ENCODE data around the gene AGPAT2.

The AGPAT2 gene

DNA sequence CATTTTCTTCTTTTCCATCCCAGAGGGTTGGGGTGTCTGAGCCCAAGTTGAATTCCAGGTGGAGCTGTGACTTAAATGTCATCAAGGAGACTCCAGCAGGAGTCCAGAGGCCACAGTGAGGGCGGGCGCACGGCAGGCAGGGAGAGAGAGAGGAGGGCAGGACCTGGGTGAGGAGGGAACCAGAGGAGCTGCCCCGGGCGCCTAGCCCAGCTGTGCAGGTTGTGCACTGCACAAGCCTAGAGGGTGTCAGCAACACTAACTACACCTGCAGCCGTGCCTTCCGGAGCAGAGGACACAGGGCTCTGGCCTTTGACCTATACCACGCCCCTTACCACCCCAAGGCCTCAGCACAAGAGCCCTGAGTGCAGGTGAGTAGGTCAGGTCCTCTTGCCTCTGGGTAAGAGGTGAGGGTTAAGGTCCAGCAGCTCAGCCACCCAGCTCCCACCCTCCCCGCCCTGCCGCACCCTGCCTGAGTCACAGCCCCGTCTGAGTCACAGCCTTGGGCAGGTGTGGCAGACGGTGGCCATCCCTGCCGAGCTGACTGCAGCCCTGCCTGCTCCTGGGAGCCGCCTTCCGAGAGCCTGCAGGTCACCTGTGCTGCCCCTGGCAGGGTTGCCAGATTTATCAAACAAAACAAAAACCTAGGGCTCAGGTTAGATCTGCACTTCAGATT is 6.4 kb upstream of the AGPAT2 start:
- Histone ChIP-seq H4K91ac (ENCODE audit: low read depth, low read length) (no peak overlapping the region), H3K4me1 (ENCODE audit: control insufficient read depth in 1 of 2, insufficient read depth in 2 of 2, low read length in 2 of 2) (peaks cover 3 to 9% of the 10 kb centered on the region in 2 experiments), H3K14ac (ENCODE audit: low read length) (no peak overlapping the region), H2BK5ac (ENCODE audit: low read depth, low read length, poor library complexity) (no peak overlapping the region), H2BK12ac (ENCODE audit: low read length) (no peak overlapping the region), H2AFZ (ENCODE audit: insufficient read depth, low read length, poor library complexity) (no peak overlapping the region), H3K23ac (ENCODE audit: low read length) (no peak overlapping the region), H3K18ac (ENCODE audit: low read length) (no peak overlapping the region), H3K79me1 (ENCODE audit: low read length) (no peaks in the 10 kb centered on the region), H3K4me3 (ENCODE audit: low read depth, low read length) (no peak overlapping the region), H3K27me3 (ENCODE audit: insufficient read depth, low read length) (no peaks in the 10 kb centered on the region), H2BK120ac (ENCODE audit: insufficient read depth, low read length, poor library complexity) (no peak overlapping the region), H2AK5ac (ENCODE audit: low read length) (no peak overlapping the region), H4K8ac (ENCODE audit: low read depth, low read length) (no peak overlapping the region), H3K4me2 (ENCODE audit: low read length) (no peak overlapping the region), H3K79me2 (ENCODE audit: control insufficient read depth, insufficient read depth, low read length, poor library complexity) (no peaks in the 10 kb centered on the region), H3K4ac (ENCODE audit: low read depth, low read length) (no peak overlapping the region), H3K36me3 (ENCODE audit: control insufficient read depth in 1 of 2, insufficient read depth in 2 of 2, low read length in 2 of 2) (no peaks in the 10 kb centered on the region), H3K27ac (ENCODE audit: low read depth, low read length) (no peak overlapping the region), H3K9me3 (ENCODE audit: insufficient read depth, low read depth, low read length) (peaks cover 6% of the 10 kb centered on the region), H3K9ac (ENCODE audit: low read length) (no peak overlapping the region), H4K12ac (ENCODE audit: low read depth, low read length) (no peak overlapping the region)
- no CpG with 5 or more reads among the region's 15 CpGs for WGBS (ENCODE audit: extremely low coverage, insufficient coverage, insufficient read length)
- peak; percentile 89 for DNase-seq

DNA sequence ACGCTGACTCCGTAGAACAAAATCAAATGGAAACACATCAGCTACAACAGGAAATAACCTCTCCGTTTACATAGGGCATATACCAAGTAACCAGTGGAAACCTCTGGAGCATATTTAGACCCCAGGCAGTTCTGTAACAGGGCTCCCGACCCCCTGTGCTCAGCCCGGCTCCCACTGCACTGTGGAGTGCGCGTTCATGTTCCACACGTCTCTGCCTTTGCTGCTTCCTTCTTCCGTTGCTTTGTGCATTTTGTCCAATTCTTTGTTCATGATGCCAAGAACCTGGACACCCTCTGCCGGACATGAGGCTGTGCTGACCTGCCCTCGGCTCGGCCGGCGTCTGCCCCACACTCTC is 5.9 kb upstream of the AGPAT2 start:
- no peak overlapping the region for H3K4me3 ChIP-seq (ENCODE audit: low read depth, low read length)
- no peak overlapping the region for H4K12ac ChIP-seq (ENCODE audit: low read depth, low read length)
- no peak overlapping the region for H3K18ac ChIP-seq (ENCODE audit: low read length)
- H2BK12ac ChIP-seq (ENCODE audit: low read length), result no peak overlapping the region
- no peak overlapping the region for H2AK5ac ChIP-seq (ENCODE audit: low read length)
- H3K4me1 ChIP-seq (ENCODE audit: control insufficient read depth in 1 of 2, insufficient read depth in 2 of 2, low read length in 2 of 2), result peaks cover 3 to 9% of the 10 kb centered on the region in 2 experiments
- H2BK5ac ChIP-seq (ENCODE audit: low read depth, low read length, poor library complexity), result no peak overlapping the region
- H3K14ac ChIP-seq (ENCODE audit: low read length), result no peak overlapping the region
- no peak overlapping the region for H3K4me2 ChIP-seq (ENCODE audit: low read length)
- H3K79me2 ChIP-seq (ENCODE audit: control insufficient read depth, insufficient read depth, low read length, poor library complexity), result no peaks in the 10 kb centered on the region
- no peak overlapping the region for H2AFZ ChIP-seq (ENCODE audit: insufficient read depth, low read length, poor library complexity)
- WGBS (ENCODE audit: extremely low coverage, insufficient coverage, insufficient read length), result no CpG with 5 or more reads among the region's 14 CpGs
- no peak overlapping the region for H3K9ac ChIP-seq (ENCODE audit: low read length)
- DNase-seq, result no peak
- no peak overlapping the region for H4K91ac ChIP-seq (ENCODE audit: low read depth, low read length)
- peaks cover 1% of the 10 kb centered on the region for H3K27me3 ChIP-seq (ENCODE audit: insufficient read depth, low read length)
- H4K8ac ChIP-seq (ENCODE audit: low read depth, low read length), result no peak overlapping the region
- no peak overlapping the region for H3K23ac ChIP-seq (ENCODE audit: low read length)
- H3K9me3 ChIP-seq (ENCODE audit: insufficient read depth, low read depth, low read length), result peaks cover 6% of the 10 kb centered on the region
- H3K27ac ChIP-seq (ENCODE audit: low read depth, low read length), result no peak overlapping the region
- no peaks in the 10 kb centered on the region for H3K79me1 ChIP-seq (ENCODE audit: low read length)
- H3K36me3 ChIP-seq (ENCODE audit: control insufficient read depth in 1 of 2, insufficient read depth in 2 of 2, low read length in 2 of 2), result no peaks in the 10 kb centered on the region
- no peak overlapping the region for H3K4ac ChIP-seq (ENCODE audit: low read depth, low read length)
- H2BK120ac ChIP-seq (ENCODE audit: insufficient read depth, low read length, poor library complexity), result no peak overlapping the region

DNA sequence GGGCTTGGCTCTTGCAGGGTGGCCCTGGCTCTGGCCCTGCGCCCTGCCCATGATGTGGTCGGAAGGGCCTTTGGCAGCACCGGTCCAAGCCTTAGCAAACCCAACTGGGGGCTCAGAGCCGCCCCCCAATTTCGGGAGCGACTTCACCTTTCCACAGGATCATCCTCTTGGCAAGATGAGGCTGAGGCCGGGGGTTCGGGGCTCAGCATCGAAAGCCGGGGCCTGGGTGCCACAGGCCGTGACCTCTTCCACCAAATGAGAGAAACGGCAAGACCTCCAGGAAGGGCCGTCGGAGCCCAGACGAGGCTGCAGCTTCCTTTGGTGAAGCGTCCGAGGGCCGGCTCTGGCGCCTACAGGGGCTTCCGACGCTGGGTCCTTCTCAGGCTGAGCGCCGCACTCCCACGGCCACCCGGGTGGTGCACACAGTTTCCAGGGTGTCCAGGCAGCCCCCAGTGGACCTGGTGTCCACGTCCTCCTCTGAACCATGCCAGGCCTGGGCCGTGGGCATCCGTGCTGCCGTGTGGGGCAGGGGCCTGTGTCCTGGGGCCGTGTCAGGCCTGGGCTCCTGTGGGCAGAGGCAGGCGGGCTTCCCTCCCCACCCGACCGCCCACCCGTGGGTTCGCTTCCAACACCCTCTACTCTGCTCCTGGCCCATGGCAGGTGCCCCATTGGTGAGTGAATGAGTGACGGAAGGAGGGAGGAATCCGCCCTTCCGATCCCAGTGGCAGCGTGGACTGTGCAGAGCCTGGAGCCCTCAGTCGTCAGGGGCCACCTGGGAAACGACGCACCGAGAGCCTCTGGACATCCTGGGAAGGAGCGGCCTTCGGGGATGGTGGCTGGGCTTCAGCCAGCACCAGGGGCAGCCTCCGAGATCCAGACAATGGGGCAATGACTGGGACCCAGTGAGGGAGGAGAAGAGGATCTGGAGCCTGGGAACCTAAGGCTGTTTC is 5.2 kb upstream of the AGPAT2 start:
- WGBS (ENCODE audit: extremely low coverage, insufficient coverage, insufficient read length), result no CpG with 5 or more reads among the region's 46 CpGs
- H3K79me2 ChIP-seq (ENCODE audit: control insufficient read depth, insufficient read depth, low read length, poor library complexity), result no peaks in the 10 kb centered on the region
- no peak for DNase-seq
- H3K4me3 ChIP-seq (ENCODE audit: low read depth, low read length), result no peak overlapping the region
- no peak overlapping the region for H3K4me2 ChIP-seq (ENCODE audit: low read length)
- no peak overlapping the region for H3K14ac ChIP-seq (ENCODE audit: low read length)
- no peak overlapping the region for H3K4ac ChIP-seq (ENCODE audit: low read depth, low read length)
- H2BK12ac ChIP-seq (ENCODE audit: low read length), result no peak overlapping the region
- H4K91ac ChIP-seq (ENCODE audit: low read depth, low read length), result no peak overlapping the region
- H2BK5ac ChIP-seq (ENCODE audit: low read depth, low read length, poor library complexity), result no peak overlapping the region
- no peak overlapping the region for H3K27ac ChIP-seq (ENCODE audit: low read depth, low read length)
- peaks cover 3 to 9% of the 10 kb centered on the region in 2 experiments for H3K4me1 ChIP-seq (ENCODE audit: control insufficient read depth in 1 of 2, insufficient read depth in 2 of 2, low read length in 2 of 2)
- no peak overlapping the region for H2AK5ac ChIP-seq (ENCODE audit: low read length)
- no peaks in the 10 kb centered on the region for H3K36me3 ChIP-seq (ENCODE audit: control insufficient read depth in 1 of 2, insufficient read depth in 2 of 2, low read length in 2 of 2)
- no peak overlapping the region for H3K9ac ChIP-seq (ENCODE audit: low read length)
- H4K12ac ChIP-seq (ENCODE audit: low read depth, low read length), result no peak overlapping the region
- H3K23ac ChIP-seq (ENCODE audit: low read length), result no peak overlapping the region
- no peak overlapping the region for H2AFZ ChIP-seq (ENCODE audit: insufficient read depth, low read length, poor library complexity)
- H4K8ac ChIP-seq (ENCODE audit: low read depth, low read length), result no peak overlapping the region
- peaks cover 5% of the 10 kb centered on the region for H3K27me3 ChIP-seq (ENCODE audit: insufficient read depth, low read length)
- no peaks in the 10 kb centered on the region for H3K79me1 ChIP-seq (ENCODE audit: low read length)
- peaks cover 6% of the 10 kb centered on the region for H3K9me3 ChIP-seq (ENCODE audit: insufficient read depth, low read depth, low read length)
- H2BK120ac ChIP-seq (ENCODE audit: insufficient read depth, low read length, poor library complexity), result no peak overlapping the region
- no peak overlapping the region for H3K18ac ChIP-seq (ENCODE audit: low read length)

DNA sequence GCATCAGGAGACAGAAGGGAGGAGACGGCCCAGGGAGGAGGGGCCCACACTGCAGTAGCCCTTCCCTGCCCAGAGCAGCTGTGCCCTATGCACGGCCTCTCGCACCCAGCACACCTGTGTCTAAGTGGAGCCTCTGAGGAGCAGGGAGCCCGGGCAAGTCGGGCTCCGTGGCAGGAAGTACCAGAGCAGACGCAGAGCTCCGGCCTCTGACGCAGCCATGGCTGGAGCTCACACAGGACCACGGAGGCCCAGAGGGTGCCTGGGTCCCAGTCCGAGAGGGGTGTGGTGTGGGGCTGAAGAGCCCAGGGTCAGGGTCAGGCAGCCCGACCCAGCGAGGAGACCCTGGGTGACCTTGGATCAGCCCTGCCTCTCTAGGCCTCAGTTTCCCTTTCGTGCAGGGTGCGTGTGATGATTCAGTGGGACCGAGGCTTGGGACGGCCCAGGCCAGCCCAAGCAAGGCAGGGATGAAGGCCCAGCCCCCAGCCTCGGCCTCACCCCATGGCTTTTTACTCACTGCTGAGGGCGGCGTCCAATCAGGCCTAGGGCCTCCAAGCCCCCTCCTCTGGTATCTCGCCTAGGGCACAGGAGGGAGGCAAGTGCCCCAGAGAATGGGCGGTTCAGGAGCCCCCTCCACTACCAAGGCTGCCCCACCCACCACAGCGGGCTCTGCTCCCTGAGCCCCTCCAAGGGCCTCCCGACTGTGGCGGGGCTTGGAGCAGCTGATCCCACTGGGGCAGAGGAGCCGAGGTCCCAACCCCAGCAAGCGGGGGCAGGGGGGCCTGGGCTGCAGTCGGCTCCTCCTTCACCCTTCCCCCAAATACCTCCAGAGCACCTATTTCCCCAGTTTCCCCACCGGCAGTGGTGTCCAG is 4.3 kb upstream of the AGPAT2 start:
- no peak for DNase-seq
- no peak overlapping the region for H2AFZ ChIP-seq (ENCODE audit: insufficient read depth, low read length, poor library complexity)
- WGBS (ENCODE audit: extremely low coverage, insufficient coverage, insufficient read length), result no CpG with 5 or more reads among the region's 29 CpGs

More for the DNA sequence above, 4.3 kb upstream of the AGPAT2 start:
- no peak overlapping the region for H2AK5ac ChIP-seq (ENCODE audit: low read length)
- H2BK5ac ChIP-seq (ENCODE audit: low read depth, low read length, poor library complexity), result no peak overlapping the region
- H3K23ac ChIP-seq (ENCODE audit: low read length), result no peak overlapping the region
- H3K18ac ChIP-seq (ENCODE audit: low read length), result no peak overlapping the region
- no peak overlapping the region for H2BK120ac ChIP-seq (ENCODE audit: insufficient read depth, low read length, poor library complexity)
- no peak overlapping the region for H3K14ac ChIP-seq (ENCODE audit: low read length)
- H3K4me3 ChIP-seq (ENCODE audit: low read depth, low read length), result no peak overlapping the region
- no peak overlapping the region for H3K4me2 ChIP-seq (ENCODE audit: low read length)
- peaks cover 5% of the 10 kb centered on the region for H3K27me3 ChIP-seq (ENCODE audit: insufficient read depth, low read length)
- peaks cover 2% of the 10 kb centered on the region for H3K9me3 ChIP-seq (ENCODE audit: insufficient read depth, low read depth, low read length)
- H2BK12ac ChIP-seq (ENCODE audit: low read length), result no peak overlapping the region
- H4K91ac ChIP-seq (ENCODE audit: low read depth, low read length), result no peak overlapping the region
- H4K8ac ChIP-seq (ENCODE audit: low read depth, low read length), result no peak overlapping the region
- peaks cover 3% of the 10 kb centered on the region for H3K79me2 ChIP-seq (ENCODE audit: control insufficient read depth, insufficient read depth, low read length, poor library complexity)
- H4K12ac ChIP-seq (ENCODE audit: low read depth, low read length), result no peak overlapping the region
- H3K9ac ChIP-seq (ENCODE audit: low read length), result no peak overlapping the region
- H3K79me1 ChIP-seq (ENCODE audit: low read length), result peaks cover 7% of the 10 kb centered on the region
- peaks cover 3 to 6% of the 10 kb centered on the region in 2 experiments for H3K4me1 ChIP-seq (ENCODE audit: control insufficient read depth in 1 of 2, insufficient read depth in 2 of 2, low read length in 2 of 2)
- no peaks in the 10 kb centered on the region for H3K36me3 ChIP-seq (ENCODE audit: control insufficient read depth in 1 of 2, insufficient read depth in 2 of 2, low read length in 2 of 2)
- H3K4ac ChIP-seq (ENCODE audit: low read depth, low read length), result no peak overlapping the region
- H3K27ac ChIP-seq (ENCODE audit: low read depth, low read length), result no peak overlapping the region
